Heart right ventricle (tissue), 16 donors: ENCODE data around the gene TGDS. TPM values are rescaled to one million over a fixed set of nuclear protein-coding genes. Genes with fewer than 3 reads are reported as not detected.

ENCODE experiments used
- ATAC-seq, 8 donors: fragments of 200-7000 bp; cut with Tn5 transposase; one replicate each; pipeline ENCODE4 v1.9.1; 2020; ENCODE audit warnings: mild to moderate bottlenecking in 8 of 8, moderate library complexity in 8 of 8, moderate number of reproducible peaks in 1 of 8
- DNase-seq, 2 donors: peaks; one replicate each; pipeline ENCODE4 v3.0.0-alpha.2; 2020
- H3K27ac ChIP-seq, 10 donors: fragments of 200-600 bp; sonication (generic) in 2 of 10; one replicate each; pipeline versions ENCODE4 v1.5.0 to v1.8.0; 2020 to 2022; ENCODE audit warnings: mild to moderate bottlenecking in 3 of 10
- H3K27me3 ChIP-seq, 7 donors: fragments of 200-600 bp; one replicate each; pipeline ENCODE4 v1.8.0; 2021 to 2022; ENCODE audit warnings: mild to moderate bottlenecking in 2 of 7
- H3K36me3 ChIP-seq, 9 donors: fragments of 200-600 bp; sonication (generic) in 1 of 9; one replicate each; pipeline versions ENCODE4 v1.5.0 to v1.8.0; 2020 to 2022; ENCODE audit warnings: mild to moderate bottlenecking in 2 of 9
- H3K4me1 ChIP-seq, 9 donors: fragments of 200-600 bp; sonication (generic) in 1 of 9; one replicate each; pipeline versions ENCODE4 v1.5.0 to v1.8.0; 2020 to 2022; ENCODE audit warnings: mild to moderate bottlenecking in 4 of 9
- H3K4me3 ChIP-seq, 10 donors: fragments of 200-600 bp; sonication (generic) in 2 of 10; one replicate each; pipeline versions ENCODE4 v1.5.0 to v1.8.0; 2020 to 2022; ENCODE audit warnings: mild to moderate bottlenecking in 7 of 10, moderate library complexity in 2 of 10
- H3K9me3 ChIP-seq, 11 donors: fragments of 200-600 bp in 10 of 11; sonication (generic) in 2 of 11; one replicate each; pipeline versions ENCODE4 v1.5.0 to v1.8.0; 2013 to 2022; ENCODE audit warnings: mild to moderate bottlenecking in 2 of 11, control low read depth in 1 of 11, moderate library complexity in 1 of 11
- CTCF ChIP-seq, 9 donors: fragments of 200-600 bp; sonication (generic) in 2 of 9; IDR thresholded peaks; one replicate each; pipeline versions ENCODE4 v1.5.0 to v1.8.0; 2021 to 2022; ENCODE audit warnings: antibody characterized with exemption in 9 of 9, mild to moderate bottlenecking in 5 of 9, moderate library complexity in 1 of 9
- WGBS, 2 donors: extraction: QIAGEN DNeasy Blood & Tissue Kit; methylation state at CpG; one replicate each; pipeline ENCODE4 v1.1.7; 2013; ENCODE audit warnings: inconsistent platforms in 1 of 2; 5-methylcytosine and 5-hydroxymethylcytosine counted together
- intact Hi-C, 10 donors: fragments of 100-400 bp; cut with DNase I; formaldehyde crosslinking; loops; one replicate each; pipeline versions ENCODE4 v1.11.1 to v1.14.2; 2022
- polyA plus RNA-seq, 2 donors: library from polyadenylated mRNA; stranded (reverse); fragments of 200-250 nt; gene quantifications; one replicate each; pipeline ENCODE4 v1.2.3, GENCODE V29; 2013
- total RNA-seq, 10 donors: library from RNA; stranded (reverse); fragmentation: NEBNext Ultra II Directional in 3 of 10; extraction: Animal tissue kit (Norgen Biotek cat#: 25700) in 3 of 10; gene quantifications; one replicate each; pipeline versions ENCODE4 v1.2.1 to v1.2.4, GENCODE V29; 2021 to 2023
- donor health status: Arrhythmogenic right ventricular cardiomyopathy.
- donor health status: ischemic (EF 13 %, LVEDD 7.1; RV severe dilation, severe dysfunction).
- donor health status: healthy with polysubstance abuse.
- donor health status: DM: no; HTN: yes; CAD: no.
- donor health status: DM: no; HTN: no; CAD: no.
- donor health status: ischemic (EF 25% LVEDD 6.9; RV normal size, moderate dysfunction).
- donor health status: ischemic (EF 25% LVEDD 5.7; RV mildly dilated, moderate dysfunction).
- donor health status: healthy.
- donor health status: DM: yes; HTN: yes; CAD: no.
- donor health status: Ischemic cardiomyopathy.
- donor health status: ischemic (EF 35%, LVEDD 5.7; RV mildly dilated, moderate dysfunction).
- donor health status: nonischemic (EF 11% LVEDD 7.7; RV severe dilation, severe dysfunction).
- donor health status: DM: yes; HTN: yes; CAD: no.
- donor health status: PGD.
- donor health status: ischemic (EF 29% LVEDD 5.4; RV normal size, mild dysfunction).
- donor health status: nonischemic (EF 23%, LVEDD 6.1; RV moderate dilation, normal function).

Gene TGDS
- total and polyA plus RNA-seq, 12 donors = 3.3 to 7.3 (median 4.5) TPM

GRCh38 chr13:94607939-94608338 lies 12.0 kb upstream of the TGDS start:
- peaks cover 0 to 69% (median 0%) of the 10 kb centered on the region in 9 donors for H3K36me3 ChIP-seq
- peak in 1 of 8 donors; percentile 34 for ATAC-seq
- H3K4me1 ChIP-seq = peaks cover 0 to 23% (median 5%) of the 10 kb centered on the region in 9 donors
- H3K4me3 ChIP-seq = no peak overlapping the region
- WGBS, 2 donors = 70 to 71% methylated on average over 3 of the region's 3 CpGs
- intact Hi-C loops = no loop called here
- H3K27ac ChIP-seq = peak overlapping the region in 1 of 10 donors; percentile 33
- no peaks in the 10 kb centered on the region for H3K9me3 ChIP-seq
- TF ChIP-seq CTCF (IDR thresholded peaks at IDR 0.05) = no peak
- H3K27me3 ChIP-seq = no peaks in the 10 kb centered on the region
- DNase-seq = no peak

- DNase-seq = no peak
- peaks cover 0 to 31% (median 9%) of the 10 kb centered on the region in 9 donors for H3K4me1 ChIP-seq
- no peak overlapping the region for H3K4me3 ChIP-seq
- no peaks in the 10 kb centered on the region for H3K27me3 ChIP-seq
- ATAC-seq = no peak
- peaks cover 0 to 60% (median 0%) of the 10 kb centered on the region in 9 donors for H3K36me3 ChIP-seq
- WGBS, 2 donors = 92 to 96% methylated on average over 4 of the region's 4 CpGs
- H3K27ac ChIP-seq = no peak overlapping the region
- no peak for TF ChIP-seq CTCF (IDR thresholded peaks at IDR 0.05)
- no peaks in the 10 kb centered on the region for H3K9me3 ChIP-seq
- intact Hi-C loops = no loop called here
Observed at GRCh38 chr13:94607056-94607455, 11.1 kb upstream of the TGDS start.

GRCh38 chr13:94602467-94602866 lies 6.5 kb upstream of the TGDS start:
- no peak for TF ChIP-seq CTCF (IDR thresholded peaks at IDR 0.05)
- Histone ChIP-seq H3K4me3 (peak overlapping the region; percentile 73 to 99 (median 93)), H3K27ac (peak overlapping the region in 8 of 10 donors; percentile 74 to 89 (median 82)), H3K27me3 (no peaks in the 10 kb centered on the region), H3K4me1 (peaks cover 0 to 14% (median 9%) of the 10 kb centered on the region in 9 donors), H3K36me3 (peaks cover 0 to 26% (median 0%) of the 10 kb centered on the region in 9 donors), H3K9me3 (no peaks in the 10 kb centered on the region)
- intact Hi-C loops = loop anchor here in 1 of 10 donors (2.0 kb wide), 1 partner anchor 54 kb away; no protein-coding TSS in a partner anchor
- DNase-seq = no peak
- ATAC-seq = no peak
- WGBS, 2 donors = 48 to 51% methylated on average over 1 of the region's 1 CpG

GRCh38 chr13:94601446-94602431 lies 5.8 kb upstream of the TGDS start, which contains the start of gene GPR180:
TSS of gene GPR180 (plus strand) at chr13:94601857. CDS start at chr13:94601928, 71 bp downstream.
- DNase-seq = peak; percentile 91 to 95
- Histone ChIP-seq H3K9me3 (no peaks in the 10 kb centered on the region), H3K4me1 (peaks cover 0 to 14% (median 9%) of the 10 kb centered on the region in 9 donors), H3K27me3 (no peaks in the 10 kb centered on the region), H3K36me3 (peaks cover 0 to 19% (median 0%) of the 10 kb centered on the region in 9 donors), H3K27ac (peak within 1 kb of the TSS; percentile 32 to 89 (median 80)), H3K4me3 (peak within 1 kb of the TSS; percentile 73 to 99 (median 93))
- 0% methylated on average over 71 of the region's 71 CpGs for WGBS, 2 donors
- TF ChIP-seq CTCF (IDR thresholded peaks at IDR 0.05) = no peak
- peak; percentile 99 to 100 (median 100) for ATAC-seq
- intact Hi-C loops = loop anchor here in 1 of 10 donors (2.0 kb wide), 1 partner anchor 53 kb away; no protein-coding TSS in a partner anchor
